HT1080 (cell line): ENCODE measurements around the gene THOC5. TPM values are rescaled to one million over a fixed set of nuclear protein-coding genes. Genes with fewer than 3 reads are reported as not detected.
A peak's percentile ranks its signal among the peaks of the same experiment; 100 is the strongest.
"Not testable (repeated sequence)": the region's sequence is repeated elsewhere in the genome, so short reads cannot be mapped to it uniquely, and the experiment has no call there.

Source experiments
- DNase-seq: peaks from one replicate; pipeline ENCODE4 v3.0.0-alpha.2; 2015; ENCODE audit warnings: low read depth
- polyA plus RNA-seq, 2 experiments: library from polyadenylated mRNA; depleted of rRNA; stranded (reverse); fragments of >200 nt; gene quantifications; 2 replicates each; pipeline ENCODE4 v1.2.3, GENCODE V29; 2015
- total RNA-seq: library from RNA; depleted of rRNA; stranded (reverse); fragments of >200 nt; shearing (Covaris generic); gene quantifications from 2 replicates; pipeline ENCODE4 v1.2.3, GENCODE V29; 2014; rRNA removed

The THOC5 gene
- total RNA-seq: 97.2 and 105 TPM in 2 replicates
- polyA plus RNA-seq (2015; cell fraction: cytosol; rRNA removed): 61.8 and 65.3 TPM in 2 replicates
- polyA plus RNA-seq (2015; cell fraction: nucleus; rRNA removed): 106 and 109 TPM in 2 replicates

GRCh38 chr22:29553351-29554224 is at the start of gene THOC5:
TSS of gene THOC5 (minus strand) at chr22:29553757. CDS start at chr22:29549147, 4,610 bp downstream.
- peak; percentile 97 for DNase-seq

GRCh38 chr22:29598684-29599020 is 45.1 kb upstream of the THOC5 start:
- no peak for DNase-seq

DNA sequence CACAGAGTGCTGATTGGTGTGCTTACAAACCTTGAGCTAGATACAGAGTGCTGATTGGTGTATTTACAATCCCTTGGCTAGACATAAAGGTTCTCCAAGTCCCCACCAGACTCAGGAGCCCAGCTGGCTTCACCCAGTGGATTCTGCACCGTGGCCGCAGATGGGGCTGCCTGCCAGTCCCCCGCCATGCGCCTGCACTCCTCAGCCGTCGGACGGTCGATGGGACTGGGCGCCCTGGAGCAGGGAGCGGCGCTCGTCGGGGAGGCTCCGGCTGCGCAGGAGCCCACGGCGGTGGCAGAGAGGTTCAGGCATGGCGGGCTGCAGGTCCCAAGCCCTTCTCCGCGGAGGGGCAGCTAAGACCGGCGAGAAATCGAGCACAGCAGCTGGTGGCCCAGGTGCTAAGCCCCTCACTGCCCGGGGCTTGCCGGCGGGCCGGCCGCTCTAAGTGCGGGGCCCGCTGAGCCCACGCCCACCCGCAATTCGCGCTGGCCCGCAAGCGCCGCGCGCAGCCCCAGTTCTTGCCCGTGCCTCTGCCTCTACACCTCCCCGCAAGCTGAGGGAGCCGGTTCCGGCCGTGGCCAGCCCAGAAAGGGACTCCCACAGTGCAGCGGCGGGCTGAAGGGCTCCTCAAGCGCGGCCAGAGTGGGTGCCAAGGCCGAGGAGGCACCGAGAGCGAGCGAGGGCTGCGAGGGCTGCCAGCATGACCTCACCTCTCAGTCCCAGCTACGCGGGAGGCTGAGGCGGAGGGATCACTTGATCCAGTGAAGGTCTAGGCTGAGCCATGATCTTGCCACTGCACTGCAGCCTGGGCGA is 44.5 kb upstream of the THOC5 start:
- not testable (repeated sequence) for DNase-seq

DNA sequence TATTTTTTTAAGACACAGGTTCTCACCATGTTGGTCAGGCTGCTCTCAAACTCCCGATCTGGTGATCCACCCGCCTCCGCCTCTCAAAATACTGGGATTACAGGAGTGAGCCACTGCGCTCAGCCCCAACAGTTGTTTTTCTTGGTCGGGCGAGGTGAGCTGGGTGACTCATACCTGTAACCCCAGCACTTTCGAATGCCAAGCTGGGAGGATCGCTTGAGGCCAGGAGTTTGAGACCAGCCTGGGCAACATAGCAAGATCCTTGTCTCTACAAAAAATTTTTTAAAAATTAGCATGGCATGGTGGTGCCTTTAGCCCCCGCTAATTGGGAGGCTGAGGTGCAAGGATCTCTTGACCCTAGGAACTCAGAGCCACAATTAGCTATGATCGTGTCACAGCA is 42.9 kb upstream of the THOC5 start:
- no peak for DNase-seq

DNA sequence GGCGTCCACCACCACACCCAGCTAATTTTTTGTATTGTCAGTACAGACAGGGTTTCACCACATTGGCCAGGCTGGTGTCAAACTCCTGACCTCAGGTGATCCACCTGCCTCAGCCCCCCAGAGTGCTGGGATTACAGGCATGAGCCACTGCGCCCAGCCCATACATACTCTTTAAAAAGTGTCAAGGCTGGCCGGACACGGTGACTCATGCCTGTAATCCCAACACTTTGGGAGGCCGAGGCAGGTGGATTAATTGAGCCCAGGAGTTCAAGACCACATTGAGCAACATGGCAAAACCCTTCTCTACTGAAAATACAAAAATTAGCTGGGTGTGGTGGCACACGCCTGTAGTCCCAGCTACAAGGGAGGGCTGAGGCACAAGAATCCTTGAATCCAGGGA is 40.9 kb upstream of the THOC5 start:
- DNase-seq: not testable (repeated sequence)

DNA sequence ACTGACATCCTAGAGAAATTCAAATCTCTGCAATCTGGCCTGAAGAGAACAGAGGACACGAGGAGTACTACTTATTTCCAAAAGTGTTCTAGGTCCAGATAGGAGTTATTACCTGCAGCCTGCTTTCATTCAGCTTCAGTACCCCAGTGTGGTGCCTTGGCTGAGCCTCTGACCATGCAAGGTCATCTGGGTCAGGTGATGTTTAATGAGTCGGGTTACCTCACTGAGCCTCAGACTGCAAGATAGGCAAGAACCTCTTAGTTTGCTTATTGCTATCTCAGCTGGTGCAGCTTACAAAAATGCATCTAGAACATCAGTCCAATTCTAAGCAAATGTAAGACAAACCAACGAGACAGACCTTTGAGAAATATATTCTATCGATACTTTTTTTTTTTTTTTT is 40.4 kb upstream of the THOC5 start:
- DNase-seq: no peak

GRCh38 chr22:29587938-29588699 is 34.6 kb upstream of the THOC5 start:
- peak; percentile 89 for DNase-seq

- not testable (repeated sequence) for DNase-seq
These were observed 32.7 kb upstream of the THOC5 start for GRCh38 chr22:29586193-29586705.

- DNase-seq: no peak
These were observed 31.4 kb upstream of the THOC5 start for GRCh38 chr22:29584975-29585374.

- no peak for DNase-seq
These were observed 28.2 kb upstream of the THOC5 start for GRCh38 chr22:29581799-29582198.

DNA sequence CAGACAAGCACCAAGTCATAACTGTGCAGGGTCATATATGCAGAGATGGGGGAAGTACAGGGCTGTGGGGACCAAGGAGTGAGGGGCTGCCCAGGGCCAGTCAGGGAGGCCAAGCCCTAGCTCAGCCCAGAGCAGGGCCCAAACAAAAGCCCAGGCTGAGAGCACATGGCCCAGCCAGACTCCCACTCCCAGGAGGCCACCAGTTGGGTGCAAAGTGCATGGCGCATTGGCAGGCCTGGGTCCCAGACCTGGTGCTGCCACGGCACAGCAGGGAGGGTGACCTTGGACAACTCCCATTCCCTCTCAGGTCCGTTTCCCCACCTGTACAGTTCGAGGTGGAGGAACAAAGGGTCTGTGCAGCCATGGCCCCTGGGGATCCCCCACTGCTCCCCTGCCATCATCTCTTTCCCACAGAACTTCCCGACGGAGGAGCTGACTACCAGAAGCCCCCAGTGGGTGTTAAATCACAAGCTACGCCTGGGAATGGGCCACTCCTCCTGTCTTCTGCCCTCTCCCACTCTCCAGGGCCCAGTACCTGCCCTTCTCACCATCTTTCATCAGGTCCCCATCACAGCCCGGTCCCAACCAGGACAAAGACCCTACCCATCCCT is 26.7 kb upstream of the THOC5 start:
- no peak for DNase-seq

DNA sequence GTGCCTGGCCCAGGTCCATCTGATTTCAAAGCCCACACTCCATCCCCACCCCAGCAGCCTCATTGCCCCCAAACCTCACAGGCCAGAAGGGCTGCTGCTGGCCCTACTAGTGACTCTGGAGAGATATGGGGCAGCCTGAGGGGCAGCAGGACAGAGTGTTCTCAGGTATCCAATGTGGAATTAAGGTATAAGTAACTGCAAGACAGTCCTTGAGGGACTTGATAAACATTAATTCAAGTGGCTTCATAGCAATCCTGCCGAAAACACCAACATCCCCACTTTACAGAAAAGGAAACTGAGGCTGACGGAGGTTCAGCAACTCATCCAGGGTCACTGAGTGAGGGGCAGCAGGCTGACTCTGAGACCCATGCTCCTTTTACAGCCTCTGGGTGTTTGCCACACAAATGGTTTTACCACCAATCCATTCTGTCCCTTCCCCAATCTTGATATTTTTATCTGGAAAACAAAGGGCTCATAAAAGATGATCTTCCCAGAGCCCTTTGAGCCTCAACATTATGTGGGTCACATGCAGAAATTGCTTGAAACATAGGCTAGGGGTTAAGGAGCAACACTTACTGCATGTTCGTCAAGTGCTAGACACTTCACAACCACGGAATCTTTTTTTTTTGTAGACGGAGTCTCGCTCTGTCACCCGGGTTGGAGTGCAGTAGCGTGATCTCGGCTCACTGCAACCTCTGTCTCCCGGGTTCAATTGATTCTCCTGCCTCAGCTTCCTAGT is 25.1 kb upstream of the THOC5 start:
- DNase-seq: no peak

- no peak for DNase-seq
These were observed 21.3 kb upstream of the THOC5 start for GRCh38 chr22:29574762-29575450.

DNA sequence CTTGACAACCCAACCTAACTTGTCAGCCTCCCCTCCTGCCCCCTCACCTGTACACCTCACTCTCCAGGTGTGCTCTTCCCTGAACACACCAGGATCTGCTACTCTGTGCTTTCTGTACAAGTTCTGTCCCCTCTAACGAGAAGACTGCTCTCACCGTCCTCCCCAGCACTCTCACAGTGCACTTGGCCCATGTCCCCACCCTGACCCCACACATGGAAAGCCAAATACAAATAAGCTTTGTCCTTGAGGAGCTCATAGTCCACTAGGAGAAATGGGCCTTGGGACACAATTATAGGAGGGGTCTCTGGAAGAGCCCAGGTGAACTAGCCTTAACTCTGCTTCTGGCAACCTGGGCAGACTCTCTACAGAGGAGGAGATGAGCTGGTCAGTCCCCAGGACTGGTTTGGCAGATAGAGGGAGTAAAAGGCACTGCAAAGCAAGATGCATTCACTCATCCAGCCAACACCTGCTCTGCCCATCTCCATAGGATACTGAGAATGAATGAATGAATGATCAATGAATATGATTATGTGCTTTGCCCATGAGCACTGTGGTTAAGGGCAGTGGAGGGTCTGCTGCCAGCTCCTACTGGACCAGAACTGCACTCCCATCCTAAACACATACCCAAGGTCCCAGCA is 17.5 kb upstream of the THOC5 start:
- DNase-seq: no peak

DNA sequence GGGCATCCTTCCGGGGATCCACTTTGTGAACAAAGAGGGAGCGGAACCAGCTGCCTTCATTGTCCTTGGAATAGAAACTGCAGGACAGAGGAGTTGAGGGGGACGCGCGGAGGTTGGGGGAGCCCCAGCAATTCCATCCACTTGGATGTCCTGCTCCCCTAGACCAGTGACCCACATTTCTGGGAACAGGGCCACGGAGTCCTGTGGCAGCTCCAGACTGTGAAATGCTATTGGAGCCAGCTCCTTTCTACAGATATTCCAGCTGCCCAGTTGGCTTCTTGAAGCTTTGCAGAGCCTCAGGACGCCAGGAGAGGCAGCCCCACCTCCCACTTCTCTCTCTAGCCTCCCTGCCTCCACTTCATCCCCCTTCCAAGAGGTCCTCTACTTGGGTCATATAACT is 16.9 kb upstream of the THOC5 start:
- DNase-seq: no peak

DNA sequence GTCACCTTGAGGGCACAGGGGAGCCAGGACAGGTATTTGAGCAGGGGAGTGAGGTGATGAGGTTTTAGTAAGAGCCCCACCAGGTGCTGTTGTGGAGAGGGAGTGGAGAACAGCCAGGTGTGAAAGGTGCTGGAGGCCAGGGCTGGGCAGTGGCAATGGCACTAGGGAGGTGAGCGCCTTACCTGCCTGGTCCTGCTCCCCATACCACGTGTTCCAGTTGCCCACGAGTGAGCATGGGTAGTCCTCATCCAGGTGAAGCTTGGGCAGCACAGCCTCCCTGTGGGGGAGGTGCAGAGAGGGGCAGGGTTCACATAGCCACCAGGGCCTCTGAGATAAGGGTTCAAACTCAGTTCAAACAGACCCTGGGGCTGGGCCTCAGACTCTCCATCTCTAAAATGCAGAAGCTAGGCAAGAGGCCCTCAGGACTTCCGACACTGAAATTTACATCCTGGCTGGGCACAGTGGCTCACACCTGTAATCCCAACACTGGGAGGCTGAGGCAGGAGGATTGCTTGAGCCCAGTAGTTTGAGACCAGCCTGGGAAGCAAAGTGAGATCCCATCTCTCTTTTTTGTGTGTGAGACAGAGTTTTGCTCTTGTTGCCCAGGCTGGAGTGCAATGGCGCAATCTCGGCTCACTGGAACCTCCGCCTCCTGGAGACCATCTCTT is 15.6 kb upstream of the THOC5 start:
- no peak for DNase-seq

GRCh38 chr22:29567338-29567737 is 13.8 kb upstream of the THOC5 start:
- DNase-seq: no peak

DNA sequence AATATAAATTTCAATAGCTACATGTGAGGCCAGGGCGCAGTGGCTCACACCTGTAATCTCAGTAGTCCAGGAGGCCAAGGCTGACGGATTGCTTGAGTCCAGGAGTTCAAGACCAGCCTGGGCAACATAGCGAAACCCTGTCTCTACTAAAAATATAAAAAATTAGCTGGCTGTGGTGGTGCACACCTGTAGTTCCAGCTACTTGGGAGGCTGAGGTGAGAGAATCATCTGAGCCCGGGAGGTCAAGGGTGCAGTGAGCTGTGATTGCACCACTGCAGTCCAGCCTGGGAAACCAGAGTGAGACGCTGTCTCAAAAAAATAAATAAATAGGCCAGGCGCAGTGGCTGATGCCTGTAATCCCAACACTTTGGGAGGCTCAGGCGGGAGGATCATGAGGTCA is 13.0 kb upstream of the THOC5 start:
- not testable (repeated sequence) for DNase-seq
